DMS153 treated with DMSO at 0.1 percent for 48 hours (cell line): Measurements from ENCODE around the gene AHRR.
"Not testable (repeated sequence)": the region's sequence is repeated elsewhere in the genome, so short reads cannot be mapped to it uniquely, and the experiment has no call there.

Experiments used
- DNase-seq: peaks from one replicate; lab custom pipeline; 2025; ENCODE audit not compliant: unreplicated experiment; lab: John Stamatoyannopoulos, UW

Gene AHRR

GRCh38 chr5:375921-376798, 54.6 kb downstream of the AHRR start:
- DNase-seq: no peak

GRCh38 chr5:376799-377325, 55.3 kb downstream of the AHRR start:
- DNase-seq: no peak

GRCh38 chr5:377326-377981, 55.9 kb downstream of the AHRR start:
- no peak for DNase-seq

- no peak for DNase-seq
Measured at GRCh38 chr5:378301-378891, 56.9 kb downstream of the AHRR start.

- no peak for DNase-seq
Measured at GRCh38 chr5:378976-379742, 57.6 kb downstream of the AHRR start.

- no peak for DNase-seq
Measured at GRCh38 chr5:380701-381309, 59.3 kb downstream of the AHRR start.

- DNase-seq: no peak
Measured at GRCh38 chr5:383066-383465, 61.6 kb downstream of the AHRR start.

GRCh38 chr5:383621-384020, 62.1 kb downstream of the AHRR start:
- DNase-seq: no peak

- not testable (repeated sequence) for DNase-seq
Measured at GRCh38 chr5:384576-384975, 63.1 kb downstream of the AHRR start.

- DNase-seq: no peak
Measured at GRCh38 chr5:385321-385720, 63.8 kb downstream of the AHRR start.

GRCh38 chr5:386432-387341, 65.2 kb downstream of the AHRR start:
- DNase-seq: no peak

GRCh38 chr5:387491-388265, 66.2 kb downstream of the AHRR start:
- DNase-seq: no peak

- DNase-seq: no peak
Measured at GRCh38 chr5:388266-389196, 67.0 kb downstream of the AHRR start.

- no peak for DNase-seq
Measured at GRCh38 chr5:389197-389821, 67.8 kb downstream of the AHRR start.

- no peak for DNase-seq
Measured at GRCh38 chr5:389891-390622, 68.5 kb downstream of the AHRR start.

GRCh38 chr5:390623-391491, 69.3 kb downstream of the AHRR start:
- no peak for DNase-seq
